Hepatic stellate cell (primary cell): ENCODE data around the gene IL31.

ENCODE experiments used
- DNase-seq: peaks from one replicate; pipeline ENCODE4 v3.0.0; 2011; ENCODE audit warnings: low spot score

The IL31 gene

DNA sequence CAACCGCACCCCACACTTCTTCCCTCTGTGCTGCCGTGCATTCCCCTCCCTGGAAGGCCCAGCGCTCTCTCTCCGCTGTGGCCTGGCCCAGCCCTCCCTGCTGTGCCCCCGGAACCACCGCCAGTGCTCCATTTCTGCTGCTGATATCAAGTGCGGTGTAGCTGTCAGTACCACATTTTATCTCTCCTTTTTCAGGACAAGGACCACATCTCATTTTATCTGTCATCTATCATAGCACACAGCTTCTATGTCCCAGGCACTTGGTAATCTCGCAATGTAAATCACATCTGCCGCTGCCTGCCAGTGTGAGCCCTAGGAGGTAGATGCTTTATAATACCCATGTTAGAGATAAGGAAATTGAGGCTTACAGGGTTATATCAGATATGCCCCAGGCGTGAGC is 18.3 kb downstream of the IL31 start:
- DNase-seq, result no peak

DNA sequence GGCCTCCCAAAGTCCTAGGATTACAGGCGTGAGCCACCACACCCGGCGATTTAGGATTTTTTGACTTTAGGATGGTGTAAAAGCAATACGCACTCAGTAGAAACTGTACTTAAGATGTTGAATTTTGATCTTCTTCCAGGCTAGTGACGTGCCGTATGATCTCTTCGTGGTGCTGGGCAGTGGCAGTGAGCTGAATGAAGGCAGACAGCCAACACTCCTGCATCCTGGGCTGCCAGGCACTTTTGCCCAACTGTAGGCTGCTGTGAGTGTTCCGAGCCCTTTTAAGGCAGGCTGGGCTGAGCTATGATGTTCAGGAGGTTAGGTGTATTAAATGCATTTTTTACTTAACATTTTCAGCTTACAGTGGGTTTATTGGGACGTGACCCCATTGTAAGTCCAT is 21.3 kb downstream of the IL31 start:
- no peak for DNase-seq

DNA sequence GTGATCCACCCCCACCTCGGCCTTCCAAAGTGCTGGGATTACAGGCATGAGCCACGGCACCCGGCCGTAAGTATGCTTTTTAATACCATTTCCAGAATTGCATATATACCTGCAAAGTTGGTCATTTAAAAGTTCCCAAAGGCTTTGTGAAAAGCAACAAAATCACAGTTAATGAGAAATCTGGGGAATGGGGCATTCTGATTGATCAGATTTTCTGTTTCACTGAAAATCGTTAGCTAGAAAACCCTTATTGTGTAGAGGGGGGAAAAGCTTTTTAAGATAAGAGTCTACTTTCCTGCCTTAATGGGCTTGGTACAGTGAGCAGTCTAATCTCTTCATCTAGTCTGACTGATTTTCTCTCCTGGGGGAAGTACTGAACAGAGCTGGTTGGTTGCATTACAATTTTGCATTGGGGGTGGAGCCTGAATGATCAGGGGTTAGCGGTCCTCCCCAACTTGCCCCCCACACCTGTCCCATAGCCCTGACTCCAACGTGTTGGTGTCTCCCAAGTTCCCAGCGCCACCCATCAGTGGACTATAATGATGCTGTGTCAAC is 23.8 kb downstream of the IL31 start:
- no peak for DNase-seq

DNA sequence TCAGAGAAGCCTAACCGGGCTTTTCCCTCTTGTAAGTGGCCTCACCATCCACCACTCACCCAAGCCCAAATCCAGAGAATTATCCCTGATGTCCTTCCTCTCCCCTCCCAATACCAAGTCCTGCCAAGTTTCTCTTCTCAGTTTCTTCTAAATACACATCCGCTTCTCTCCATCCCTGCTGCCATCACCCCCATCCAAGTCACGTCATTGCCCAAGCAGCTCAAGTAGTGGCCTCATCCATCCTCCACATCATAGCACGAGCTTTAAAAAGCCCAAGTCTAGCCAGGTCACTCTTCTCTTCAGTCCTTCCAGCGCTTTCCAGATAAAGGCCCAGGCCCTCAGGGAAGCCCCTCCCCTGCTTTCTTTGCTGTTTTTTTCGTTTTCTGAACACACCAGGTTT is 25.4 kb downstream of the IL31 start:
- DNase-seq, result peak; percentile 85

DNA sequence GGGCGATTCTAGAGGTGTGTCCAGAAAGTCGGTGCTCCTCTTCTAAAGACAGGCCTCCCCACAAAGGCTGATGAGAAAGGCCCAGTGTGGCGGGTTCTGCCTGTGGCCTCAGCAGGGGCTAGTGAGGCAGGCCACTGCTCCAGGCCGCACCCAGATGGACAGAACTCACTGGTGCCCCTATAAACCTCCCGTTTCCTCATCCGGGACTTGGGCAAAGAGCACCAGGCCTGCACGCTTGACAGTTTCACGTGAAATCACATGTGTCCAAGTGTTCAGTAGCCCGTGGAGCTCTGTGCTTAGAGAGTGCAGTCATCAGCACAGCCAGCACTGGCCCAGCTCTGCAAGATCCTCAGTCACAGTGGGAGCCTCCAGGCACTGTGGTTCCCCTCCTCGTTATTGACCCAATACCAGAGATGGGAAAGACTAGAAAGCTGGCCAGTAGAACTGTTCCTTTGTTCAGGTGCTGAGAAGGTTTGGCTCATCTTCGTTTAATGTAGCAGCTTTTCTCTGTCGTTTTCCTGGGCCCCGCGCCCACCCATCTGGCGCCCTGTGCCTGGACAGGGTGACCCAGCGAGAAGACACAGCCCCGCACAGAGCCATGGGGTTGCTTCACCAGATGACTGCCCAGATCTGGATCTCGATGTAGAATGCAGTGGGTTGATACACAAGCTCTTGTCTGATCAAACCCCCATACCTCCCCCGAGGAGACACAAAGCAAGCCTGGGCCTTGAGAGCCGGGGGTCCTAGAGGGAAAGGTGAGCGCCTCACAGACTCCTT is 26.3 kb downstream of the IL31 start:
- no peak for DNase-seq

DNA sequence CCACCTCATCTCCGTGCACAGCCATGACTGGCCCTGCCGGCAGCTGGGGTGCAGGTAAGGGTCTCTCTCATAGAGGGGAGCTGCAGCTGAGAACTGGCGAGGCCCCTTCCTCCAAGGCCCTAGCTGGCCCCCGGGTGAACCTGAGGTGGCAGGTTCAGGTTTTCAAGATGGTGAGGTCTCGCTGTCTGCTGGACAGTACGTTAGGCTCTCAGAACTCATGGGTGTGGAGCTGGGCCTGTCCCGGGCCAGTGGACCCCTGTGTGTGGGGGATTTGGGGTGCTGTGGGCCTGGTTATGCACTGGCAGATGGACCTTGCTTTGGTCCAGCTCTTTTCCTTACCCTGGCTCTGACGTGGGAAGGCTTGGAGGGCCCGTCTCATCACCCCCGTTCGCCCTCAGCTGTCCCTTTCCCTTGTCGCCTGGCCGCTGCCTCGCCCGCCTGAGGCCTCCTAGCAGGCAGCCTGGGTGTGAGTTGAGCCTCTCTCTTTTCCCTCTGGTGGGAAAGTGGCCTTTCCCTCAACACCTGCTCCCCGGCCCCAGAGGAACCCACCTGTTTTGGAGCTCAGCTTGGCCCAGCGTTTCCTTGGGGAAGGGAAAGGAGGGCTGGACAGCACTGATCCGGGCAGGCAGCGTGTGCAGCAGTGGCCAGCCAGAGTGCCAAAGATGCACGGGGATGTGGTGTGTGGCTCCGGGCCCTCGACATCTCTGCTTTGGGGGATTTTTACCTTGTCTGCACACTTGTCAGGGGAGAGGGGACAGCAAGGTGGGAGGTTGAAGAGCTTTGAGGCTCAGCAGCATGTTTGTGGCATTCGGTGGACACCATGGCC is 28.3 kb downstream of the IL31 start:
- DNase-seq, result no peak

DNA sequence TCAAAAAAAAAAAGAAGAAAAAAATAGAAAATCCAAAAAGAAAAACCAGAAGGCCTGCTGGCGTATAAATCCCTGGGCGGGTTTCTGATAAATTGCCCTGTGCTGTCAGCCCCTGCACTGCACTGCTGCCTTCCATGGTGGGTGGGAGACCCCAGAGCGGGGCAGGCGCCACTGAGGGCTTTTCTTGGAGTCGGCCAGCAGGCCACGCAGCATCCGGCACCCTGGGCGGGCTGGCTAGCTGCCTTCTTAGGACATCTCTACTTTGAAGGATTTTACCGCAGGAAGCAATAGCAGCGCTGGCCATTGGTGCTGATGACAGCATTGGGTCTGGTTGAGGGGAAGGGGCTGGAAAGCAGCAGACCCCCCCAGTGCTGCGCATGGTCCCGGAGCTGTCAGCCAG is 29.1 kb downstream of the IL31 start:
- DNase-seq, result no peak

DNA sequence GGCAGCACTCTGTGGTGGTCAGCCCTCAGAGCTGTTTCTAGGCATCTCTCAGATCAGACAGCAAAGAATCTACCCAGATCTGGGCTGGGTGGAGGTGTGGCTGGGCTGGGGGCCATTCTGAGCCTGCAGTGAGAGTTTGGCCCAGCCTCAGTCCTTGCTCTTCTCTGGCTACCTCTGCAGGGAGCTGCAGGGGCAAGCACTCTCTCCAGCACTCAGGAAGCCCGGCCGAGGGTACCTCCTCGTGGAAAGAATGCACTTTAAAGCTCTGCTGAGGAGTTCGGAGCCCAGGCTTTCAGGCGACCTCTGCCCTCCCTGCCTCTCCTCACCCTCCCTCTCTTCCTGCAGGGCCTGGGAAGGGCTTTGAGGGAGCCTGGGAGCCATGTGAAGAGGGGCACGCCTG is 31.2 kb downstream of the IL31 start:
- DNase-seq, result no peak

DNA sequence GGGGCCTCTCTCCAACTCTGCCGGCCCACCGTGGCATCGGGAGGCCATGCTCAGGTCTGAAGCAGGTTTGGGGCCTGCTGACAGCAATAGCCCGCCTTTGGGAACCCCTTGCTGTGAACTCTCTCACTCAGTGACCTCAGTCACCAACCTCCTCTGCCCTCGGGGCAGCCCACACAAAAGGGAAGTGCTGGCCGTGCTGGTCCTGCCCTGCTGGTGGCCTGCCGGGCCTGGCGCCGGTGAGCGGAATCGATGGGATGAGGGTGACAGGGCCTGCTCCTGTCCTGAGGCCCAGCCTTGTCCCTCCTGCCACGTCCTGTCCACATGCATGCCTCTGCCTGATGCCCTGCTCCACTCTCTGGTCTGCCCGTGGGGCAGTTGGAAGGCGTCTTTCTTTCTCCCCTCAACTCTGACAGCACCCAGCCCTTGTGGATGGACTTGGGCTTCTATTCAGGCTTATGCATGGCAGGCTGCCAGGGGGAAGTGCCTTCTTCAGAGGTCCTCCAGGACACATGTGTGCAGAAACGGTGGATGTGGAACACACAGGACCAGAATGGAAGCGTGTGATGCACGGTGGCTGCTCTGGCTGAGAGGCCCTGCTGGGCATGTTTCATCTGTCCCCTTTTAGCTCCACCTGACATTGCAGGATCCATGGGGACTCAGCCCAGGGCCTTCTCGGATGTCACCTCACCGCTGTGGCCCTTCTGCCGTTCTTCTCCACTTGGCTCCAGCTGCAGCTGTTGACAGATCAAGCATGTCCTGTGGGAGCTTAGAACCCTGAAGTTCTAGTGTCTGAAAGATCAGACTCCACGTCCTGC is 31.9 kb downstream of the IL31 start:
- DNase-seq, result no peak

DNA sequence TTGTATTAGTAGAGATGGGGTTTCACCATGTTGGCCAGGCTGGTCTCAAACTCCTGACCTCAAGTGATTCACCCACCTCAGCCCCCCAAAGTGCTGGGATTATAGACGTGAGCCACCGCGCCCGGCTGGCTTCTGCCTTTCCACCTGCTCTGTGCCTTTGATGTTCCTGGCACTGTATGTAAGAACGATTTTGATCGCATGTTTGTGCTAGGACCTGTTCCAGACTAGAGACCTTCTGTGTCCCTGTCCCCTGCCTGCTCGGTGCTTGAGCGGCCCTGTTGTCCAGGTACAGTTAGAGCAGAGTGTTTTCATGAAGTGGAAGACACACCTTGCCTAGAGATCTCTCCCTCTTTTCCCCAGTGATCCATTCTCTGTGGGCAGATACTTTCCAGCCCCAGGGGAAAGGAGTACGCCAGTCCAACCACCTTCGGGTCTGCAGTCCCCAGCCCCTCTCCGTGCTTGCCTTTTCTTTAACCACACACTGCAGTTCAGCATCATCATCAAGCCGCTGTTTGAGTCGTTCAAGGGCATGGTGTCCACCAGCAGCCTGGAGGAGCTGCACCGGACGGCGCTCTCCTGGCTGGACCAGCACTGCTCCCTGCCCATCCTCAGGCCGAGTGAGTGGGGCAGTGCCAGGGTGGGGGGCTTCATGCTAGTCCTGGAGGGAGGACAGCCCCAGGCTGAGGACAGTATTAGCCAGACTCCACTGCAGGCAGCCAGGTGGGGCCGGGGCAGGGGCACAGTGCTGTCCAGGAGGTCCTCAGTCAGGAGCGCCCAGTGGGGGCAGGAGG is 33.4 kb downstream of the IL31 start:
- no peak for DNase-seq

DNA sequence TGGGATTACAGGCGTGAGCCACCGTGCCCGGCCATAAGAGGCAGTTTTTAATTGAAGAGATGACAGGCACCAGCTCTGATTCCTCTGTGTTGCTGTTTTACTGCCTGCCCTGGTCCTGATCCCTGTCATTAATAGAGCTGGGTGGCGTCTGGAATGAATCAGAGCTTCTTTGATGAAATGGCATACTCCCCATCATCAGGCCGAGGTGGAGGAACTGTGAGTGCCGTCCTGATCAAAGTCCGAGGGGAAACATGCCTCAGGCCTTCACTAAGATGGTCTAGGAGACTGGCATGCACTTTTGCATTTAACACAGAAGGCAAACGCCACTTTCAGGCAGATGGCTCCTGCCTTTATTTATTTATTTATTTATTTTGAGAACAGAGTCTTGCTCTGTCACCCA is 34.1 kb downstream of the IL31 start:
- no peak for DNase-seq

DNA sequence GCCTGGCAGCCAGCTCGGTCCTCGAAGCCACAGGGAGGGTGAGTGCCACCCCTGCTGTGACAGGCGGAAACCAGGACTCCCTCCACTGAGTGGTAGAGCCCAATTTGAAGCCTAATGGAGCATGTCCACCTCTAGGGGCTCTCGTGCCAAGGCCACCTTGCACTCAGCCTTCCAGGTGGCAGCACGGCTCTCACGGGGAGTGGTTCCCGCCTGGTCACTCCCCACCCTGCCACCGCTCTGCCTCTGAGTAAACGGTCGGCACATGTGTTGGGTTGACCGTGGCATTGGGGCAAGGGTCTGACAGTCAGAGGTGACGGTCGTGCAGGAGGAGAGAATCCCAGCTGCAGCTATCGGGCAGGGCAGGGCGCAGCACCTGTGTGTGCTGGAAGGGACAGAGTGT is 34.8 kb downstream of the IL31 start:
- no peak for DNase-seq

DNA sequence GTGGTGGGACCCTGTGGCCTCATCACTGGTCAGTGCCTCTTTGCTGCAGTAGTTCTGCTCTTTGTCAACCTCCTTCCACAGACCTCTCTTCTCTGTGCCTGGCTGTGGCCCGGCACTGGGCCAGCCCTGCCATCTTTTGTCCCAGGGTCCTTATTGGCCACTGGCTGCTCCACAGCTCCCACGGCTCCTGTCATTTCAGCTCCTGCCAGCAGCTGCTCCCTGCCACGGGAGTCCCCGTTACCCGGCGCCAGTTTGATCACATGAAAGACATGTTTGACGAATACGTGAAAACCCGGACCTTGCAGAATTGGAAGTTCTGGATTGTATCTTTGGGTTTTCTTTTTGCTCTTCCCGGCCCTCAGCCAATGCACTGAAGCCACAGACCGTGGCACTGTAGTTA is 35.4 kb downstream of the IL31 start:
- no peak for DNase-seq

DNA sequence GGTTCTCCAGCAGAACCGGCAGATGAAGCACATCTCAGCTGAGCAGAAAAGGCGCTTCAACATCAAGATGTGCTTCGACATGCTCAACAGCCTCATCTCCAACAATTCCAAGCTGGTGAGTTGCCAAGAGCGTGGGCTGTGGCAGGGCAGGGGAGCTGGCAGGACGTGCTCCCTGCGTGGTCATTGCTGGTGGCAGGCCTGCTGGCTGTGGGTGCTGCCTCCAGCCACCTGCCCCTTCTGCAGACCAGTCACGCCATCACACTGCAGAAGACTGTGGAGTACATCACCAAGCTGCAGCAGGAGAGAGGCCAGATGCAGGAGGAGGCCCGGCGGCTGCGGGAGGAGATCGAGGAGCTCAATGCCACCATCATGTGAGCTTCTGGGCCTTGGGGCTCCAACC is 35.8 kb downstream of the IL31 start:
- DNase-seq, result no peak

DNA sequence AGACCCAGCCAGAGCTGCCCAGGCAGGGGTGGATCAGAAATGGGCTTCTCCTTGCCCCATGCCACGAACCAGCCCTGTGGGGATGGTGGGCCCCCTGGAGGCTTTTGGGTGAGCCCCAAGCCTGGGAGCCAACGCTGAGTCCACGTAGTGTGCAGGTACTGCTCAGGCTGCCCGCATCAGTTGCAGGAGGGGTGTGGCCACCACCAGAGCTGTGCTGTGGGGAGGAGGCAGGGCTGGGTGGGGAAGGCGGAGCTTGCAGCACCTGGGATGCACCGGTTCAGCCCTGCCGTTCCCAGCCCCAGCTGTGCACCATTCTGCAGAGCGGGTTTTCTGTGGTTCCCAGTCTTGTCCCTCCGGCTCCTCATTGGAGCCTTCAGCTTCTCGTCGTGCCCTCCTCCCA is 36.3 kb downstream of the IL31 start:
- DNase-seq, result no peak

DNA sequence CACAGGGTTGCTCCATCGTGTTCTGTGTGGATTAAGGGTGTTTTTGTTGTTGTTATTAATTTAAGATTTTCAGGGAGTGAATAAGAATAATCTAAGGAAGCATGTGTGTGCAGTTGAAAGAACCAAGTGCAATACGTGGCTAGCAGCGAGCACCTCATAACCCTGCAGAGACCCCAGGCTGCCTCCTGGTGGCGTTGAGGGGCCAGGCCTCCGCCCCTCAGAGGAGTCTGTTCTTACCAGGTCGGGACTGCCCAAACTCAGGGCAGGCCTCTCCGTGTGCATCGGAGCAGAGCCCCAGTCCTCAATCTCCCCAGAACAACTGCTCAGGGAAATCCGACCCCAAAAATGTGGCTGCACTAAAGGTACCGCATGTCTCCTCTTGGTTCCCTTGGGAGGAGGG is 36.8 kb downstream of the IL31 start:
- DNase-seq, result no peak

DNA sequence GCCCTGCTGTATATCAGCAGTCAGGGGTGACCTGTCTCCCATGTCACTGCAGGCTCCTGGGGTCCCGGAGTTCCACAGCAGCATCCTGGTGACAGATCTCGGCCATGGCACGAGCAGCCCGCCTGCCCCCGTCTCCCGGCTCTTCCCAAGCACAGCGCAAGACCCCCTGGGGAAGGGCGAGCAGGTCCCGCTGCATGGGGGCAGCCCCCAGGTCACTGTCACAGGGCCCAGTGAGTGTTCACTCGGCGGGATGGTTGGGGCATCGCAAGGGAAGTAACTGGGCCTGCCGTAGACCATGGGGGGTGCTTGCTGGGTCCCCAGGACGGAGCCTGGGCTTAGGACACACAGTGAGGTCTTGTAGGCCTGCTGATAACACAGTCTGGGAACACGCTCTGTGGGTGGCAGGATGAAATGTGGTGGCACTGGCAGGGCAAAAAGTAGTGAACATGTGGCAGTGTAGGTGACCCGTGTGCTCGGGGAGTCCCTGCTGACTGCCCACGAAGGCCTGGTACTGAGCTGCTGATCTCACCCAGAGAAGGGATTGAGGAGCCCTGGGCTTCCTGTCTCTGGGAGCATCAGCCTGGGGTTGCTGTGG is 38.5 kb downstream of the IL31 start:
- no peak for DNase-seq

DNA sequence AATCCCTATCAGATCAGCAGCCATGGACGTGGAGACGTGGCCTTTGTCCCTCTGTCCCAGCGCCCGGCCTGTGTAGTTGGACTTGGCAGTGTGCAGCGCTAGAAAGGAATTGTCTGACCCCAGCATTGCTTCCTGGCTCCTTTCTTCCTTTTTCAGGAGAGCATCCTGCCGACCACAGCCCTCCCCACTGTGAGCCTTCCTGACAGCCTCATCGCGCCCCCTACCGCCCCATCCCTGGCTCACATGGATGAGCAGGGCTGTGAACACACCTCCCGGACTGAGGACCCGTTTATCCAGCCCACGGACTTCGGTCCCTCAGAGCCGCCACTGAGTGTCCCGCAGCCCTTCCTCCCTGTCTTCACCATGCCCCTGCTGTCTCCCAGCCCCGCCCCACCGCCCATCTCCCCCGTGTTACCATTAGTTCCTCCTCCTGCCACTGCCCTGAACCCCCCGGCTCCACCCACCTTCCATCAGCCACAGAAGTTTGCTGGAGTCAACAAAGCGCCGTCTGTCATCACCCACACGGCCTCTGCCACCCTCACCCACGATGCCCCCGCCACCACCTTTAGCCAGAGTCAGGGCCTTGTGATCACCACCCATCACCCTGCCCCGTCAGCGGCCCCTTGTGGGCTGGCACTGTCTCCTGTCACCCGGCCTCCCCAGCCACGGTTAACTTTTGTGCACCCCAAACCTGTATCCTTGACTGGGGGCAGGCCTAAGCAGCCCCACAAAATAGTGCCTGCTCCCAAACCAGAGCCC is 40.6 kb downstream of the IL31 start:
- no peak for DNase-seq

DNA sequence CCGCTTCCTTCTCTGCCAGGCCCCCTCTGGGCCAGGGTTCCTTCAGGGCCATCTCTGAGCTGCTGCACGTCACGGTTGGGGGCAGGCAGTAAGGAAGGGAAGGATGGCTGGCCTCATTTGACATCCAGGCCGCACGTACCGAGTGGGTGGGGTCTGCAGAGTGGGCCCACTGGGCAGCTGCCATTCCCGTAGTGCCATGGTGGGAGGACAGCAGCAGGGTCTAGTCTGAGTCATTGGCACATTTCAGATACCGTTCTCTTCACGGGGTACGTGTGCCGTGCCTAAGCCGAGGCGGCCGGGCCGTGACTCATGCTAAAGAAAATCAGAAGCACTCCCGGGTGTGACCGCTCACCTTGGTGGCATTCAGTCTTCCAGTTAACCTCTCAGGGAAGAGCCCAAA is 43.9 kb downstream of the IL31 start:
- DNase-seq, result peak; percentile 38

DNA sequence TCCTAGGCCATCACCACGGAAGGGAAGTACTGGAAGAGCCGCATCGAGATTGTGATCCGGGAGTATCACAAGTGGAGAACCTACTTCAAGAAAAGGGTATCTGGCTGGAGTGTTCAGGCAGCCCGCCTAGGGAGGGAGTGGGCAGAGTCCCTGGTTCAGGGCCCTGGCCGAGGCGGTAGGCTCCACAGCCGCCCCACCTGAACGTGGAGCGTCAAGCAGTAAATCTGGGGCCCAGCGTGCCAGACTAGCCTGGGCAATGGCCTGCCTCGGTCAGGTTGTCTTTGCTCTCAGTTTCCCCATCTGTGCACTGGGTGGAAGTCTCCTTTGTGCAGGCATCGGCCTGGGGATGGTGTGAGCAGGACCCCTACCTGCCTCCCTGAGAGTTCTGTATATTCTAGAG is 44.9 kb downstream of the IL31 start:
- DNase-seq, result no peak

DNA sequence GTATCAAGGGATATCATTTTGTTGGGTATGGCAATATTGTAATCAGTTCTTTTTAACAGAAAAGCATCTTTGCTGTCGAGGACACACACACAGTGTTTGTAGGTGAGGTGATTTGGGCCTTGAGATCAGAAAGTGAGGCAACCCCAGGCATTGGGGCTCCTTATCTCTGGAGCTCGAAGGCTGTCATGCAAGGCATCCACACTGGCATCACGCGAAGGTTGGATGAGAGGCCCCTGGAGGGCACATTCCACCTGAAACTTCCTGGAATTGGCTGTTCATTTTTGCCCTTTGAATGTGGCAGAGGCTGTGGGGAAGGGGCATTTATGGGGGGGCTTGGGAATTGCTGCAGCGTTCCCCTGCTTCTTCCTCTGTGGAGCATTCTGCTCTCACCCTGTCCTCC is 45.5 kb downstream of the IL31 start:
- no peak for DNase-seq
